Ectodermal cell (in vitro differentiated cells): ENCODE data around the gene SNRNP35.
"Not testable (repeated sequence)": the region's sequence is repeated elsewhere in the genome, so short reads cannot be mapped to it uniquely, and the experiment has no call there.

Experiments used
- H3K27ac ChIP-seq: 2 replicates; pipeline ENCODE4 v1.7.0; 2013; ENCODE audit warnings: mild to moderate bottlenecking, low read depth, low read length; ENCODE audit not compliant: insufficient read depth, poor library complexity, severe bottlenecking
- H3K27me3 ChIP-seq: 2 replicates; pipeline ENCODE4 v1.7.0; 2013; ENCODE audit warnings: mild to moderate bottlenecking, low read length; ENCODE audit not compliant: insufficient read depth, control insufficient read depth, poor library complexity, severe bottlenecking
- H3K36me3 ChIP-seq: one replicate; pipeline ENCODE4 v1.7.0; 2013; ENCODE audit warnings: low read length; ENCODE audit not compliant: control insufficient read depth, insufficient read depth
- H3K4me1 ChIP-seq: one replicate; pipeline ENCODE4 v1.7.0; 2013; ENCODE audit warnings: low read length; ENCODE audit not compliant: control insufficient read depth, insufficient read depth
- H3K4me3 ChIP-seq: 2 replicates; pipeline ENCODE4 v1.7.0; 2013; ENCODE audit warnings: low read depth, low read length, control low read depth; ENCODE audit not compliant: insufficient read depth
- H3K9me3 ChIP-seq: 2 replicates; pipeline ENCODE4 v1.7.0; 2013; ENCODE audit warnings: mild to moderate bottlenecking, low read length, moderate library complexity; ENCODE audit not compliant: control insufficient read depth
- WGBS, 2 experiments: methylation state at CpG; one replicate each; pipeline ENCODE4 v1.1.7; 2013; ENCODE audit warnings: missing lambda C conversion rate in 2 of 2; 5-methylcytosine and 5-hydroxymethylcytosine counted together

The SNRNP35 gene

DNA sequence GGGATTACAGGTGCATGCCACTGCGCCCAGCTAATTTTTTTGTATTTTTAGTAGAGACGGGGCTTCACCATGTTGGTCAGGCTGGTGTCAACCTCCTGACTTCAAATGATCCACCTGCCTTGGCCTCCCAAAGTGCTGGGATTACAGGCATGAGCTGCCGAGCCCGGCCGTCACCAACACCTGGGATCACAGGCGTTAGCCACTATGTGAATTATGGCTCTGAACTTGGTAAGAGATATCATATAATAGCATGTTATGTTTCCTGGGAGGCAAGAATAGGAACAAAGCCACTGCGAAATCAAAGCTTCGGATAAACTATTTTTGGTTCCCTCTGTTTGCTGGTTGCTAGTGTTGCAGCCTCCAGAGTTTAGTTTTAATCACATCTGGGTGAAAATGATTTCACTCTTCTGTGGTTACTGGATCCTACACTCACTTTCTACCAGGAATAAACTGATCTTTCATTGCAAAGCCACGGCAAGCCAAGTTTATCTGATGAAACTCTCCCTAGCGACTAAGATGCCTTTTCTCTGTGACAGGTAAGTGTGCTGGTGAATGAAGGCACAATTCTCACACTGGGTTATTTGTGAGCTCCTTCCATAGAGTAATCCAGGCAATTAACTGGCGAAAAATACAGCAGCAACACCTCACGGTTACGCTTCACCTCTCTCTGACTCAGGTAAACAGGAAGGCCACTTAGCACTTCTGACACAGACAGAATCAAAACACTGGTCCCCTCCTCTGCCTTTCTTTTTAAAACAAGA lies 16.7 kb downstream of the SNRNP35 start:
- H3K4me3 ChIP-seq = no peak overlapping the region
- WGBS, 2 experiments = 94% methylated on average over 13 of the region's 13 CpGs
- H3K27me3 ChIP-seq = no peaks in the 10 kb centered on the region
- H3K9me3 ChIP-seq = no peaks in the 10 kb centered on the region
- peaks cover 15% of the 10 kb centered on the region for H3K36me3 ChIP-seq
- H3K27ac ChIP-seq = no peak overlapping the region
- no peaks in the 10 kb centered on the region for H3K4me1 ChIP-seq

DNA sequence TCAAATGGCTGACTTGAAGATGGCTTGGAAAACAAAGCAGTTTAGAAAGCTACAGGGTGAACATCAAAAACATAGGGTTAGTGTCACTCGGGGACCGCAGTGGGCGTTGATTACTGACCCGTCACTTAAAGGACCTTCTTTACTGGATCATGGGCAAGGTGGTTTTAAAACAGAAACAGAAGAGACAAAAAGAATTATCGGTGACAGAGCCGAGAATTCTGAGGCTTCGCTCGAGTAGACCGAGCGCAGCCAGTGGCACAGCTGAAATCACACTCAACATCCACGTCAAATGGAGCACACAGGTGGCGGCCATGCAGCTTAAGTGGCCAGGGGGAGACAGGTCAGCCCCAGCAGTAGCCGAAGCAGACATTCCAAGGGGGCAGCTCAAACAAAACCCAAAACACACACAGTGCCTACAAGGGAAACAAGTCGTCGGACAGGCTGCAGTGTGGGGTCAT lies 17.3 kb downstream of the SNRNP35 start:
- H3K36me3 ChIP-seq = peaks cover 15% of the 10 kb centered on the region
- H3K9me3 ChIP-seq = no peaks in the 10 kb centered on the region
- H3K4me3 ChIP-seq = no peak overlapping the region
- no peaks in the 10 kb centered on the region for H3K27me3 ChIP-seq
- H3K27ac ChIP-seq = no peak overlapping the region
- H3K4me1 ChIP-seq = no peaks in the 10 kb centered on the region
- 93 to 94% methylated on average over 15 of the region's 15 CpGs for WGBS, 2 experiments

DNA sequence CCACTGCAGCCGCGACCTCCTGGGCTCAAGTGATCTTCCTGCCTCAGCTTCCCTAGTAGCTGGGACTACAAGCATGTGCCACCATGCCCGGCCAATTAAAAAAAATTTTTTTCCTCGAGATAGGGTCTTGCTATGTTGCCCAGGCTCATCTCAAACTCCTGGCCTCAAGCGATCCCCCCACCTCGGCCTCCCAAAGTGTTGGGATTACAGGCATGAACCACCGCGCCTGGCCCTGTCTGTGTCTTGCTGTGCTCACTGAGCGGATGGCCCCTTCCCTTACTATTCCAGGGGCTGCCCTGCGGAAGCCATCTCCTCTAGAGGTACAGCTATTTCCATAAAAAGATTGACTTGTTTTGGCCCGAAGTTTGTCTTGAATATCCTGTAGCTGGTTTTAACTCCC lies 20.1 kb downstream of the SNRNP35 start:
- Histone ChIP-seq H3K27me3 (no peaks in the 10 kb centered on the region), H3K4me1 (no peaks in the 10 kb centered on the region), H3K4me3 (no peak overlapping the region), H3K27ac (no peak overlapping the region), H3K9me3 (no peaks in the 10 kb centered on the region), H3K36me3 (no peaks in the 10 kb centered on the region)
- 92 to 95% methylated on average over 11 of the region's 11 CpGs for WGBS, 2 experiments

DNA sequence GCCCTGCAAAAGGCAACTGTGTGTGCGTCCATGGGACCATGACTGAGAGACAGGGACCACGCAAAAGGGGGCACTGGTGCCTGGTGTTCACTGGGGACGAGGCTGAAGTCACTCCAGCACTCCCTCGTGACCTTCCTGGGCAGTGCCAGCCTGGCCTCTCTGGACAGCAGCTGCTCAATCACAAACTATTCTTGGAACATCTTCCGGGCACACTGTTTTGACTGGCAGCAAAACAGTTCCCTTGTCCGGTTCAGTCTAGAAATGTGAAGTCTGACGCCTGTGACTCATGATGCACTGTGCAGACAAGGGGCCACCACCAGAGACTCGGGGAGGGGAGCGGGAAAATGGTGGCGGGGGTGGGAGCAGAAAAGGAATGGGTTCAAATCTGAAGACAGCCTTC lies 20.8 kb downstream of the SNRNP35 start:
- 93 to 96% methylated on average over 10 of the region's 10 CpGs for WGBS, 2 experiments
- Histone ChIP-seq H3K27ac (no peak overlapping the region), H3K36me3 (no peaks in the 10 kb centered on the region), H3K4me3 (no peak overlapping the region), H3K4me1 (no peaks in the 10 kb centered on the region), H3K27me3 (no peaks in the 10 kb centered on the region), H3K9me3 (no peaks in the 10 kb centered on the region)

DNA sequence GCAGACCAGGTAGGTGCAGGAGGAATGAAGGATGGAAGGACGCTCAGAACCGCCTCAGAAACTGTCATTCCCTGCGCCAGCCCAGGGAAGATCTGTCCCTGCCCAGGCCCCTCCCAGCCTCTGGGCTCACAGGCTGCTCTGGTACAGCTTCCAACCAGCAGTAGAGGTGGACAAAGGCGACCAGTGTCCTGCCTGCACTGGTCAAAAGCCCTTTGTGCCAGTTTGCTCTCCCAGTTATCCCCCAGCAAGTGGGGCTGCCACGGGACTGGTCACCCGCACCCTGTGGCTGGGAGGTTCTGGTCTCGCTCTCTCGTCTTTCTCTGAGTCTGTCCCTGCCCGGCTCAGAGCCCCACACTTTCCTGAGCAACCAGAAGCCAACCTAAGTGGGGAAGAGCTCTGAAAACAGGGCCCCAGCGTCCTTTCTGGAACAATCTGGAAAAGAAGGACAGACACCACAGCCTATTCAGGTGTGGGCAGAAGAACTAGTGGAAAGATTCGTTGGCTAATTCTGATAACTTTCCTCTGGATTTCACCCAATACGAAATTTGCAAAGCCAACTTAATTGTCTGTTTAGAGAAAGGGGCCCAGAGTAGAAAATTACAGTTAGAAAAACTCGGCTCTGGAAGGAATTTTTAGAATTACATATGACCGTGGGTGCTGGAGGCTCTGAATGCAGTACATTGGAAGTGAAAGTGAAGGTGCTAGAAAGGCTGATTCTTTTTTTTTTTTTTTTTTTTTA lies 21.7 kb downstream of the SNRNP35 start:
- Histone ChIP-seq H3K9me3 (no peaks in the 10 kb centered on the region), H3K36me3 (no peaks in the 10 kb centered on the region), H3K27me3 (no peaks in the 10 kb centered on the region), H3K4me1 (no peaks in the 10 kb centered on the region), H3K4me3 (no peak overlapping the region), H3K27ac (no peak overlapping the region)
- WGBS, 2 experiments = 92 to 94% methylated on average over 14 of the region's 14 CpGs

DNA sequence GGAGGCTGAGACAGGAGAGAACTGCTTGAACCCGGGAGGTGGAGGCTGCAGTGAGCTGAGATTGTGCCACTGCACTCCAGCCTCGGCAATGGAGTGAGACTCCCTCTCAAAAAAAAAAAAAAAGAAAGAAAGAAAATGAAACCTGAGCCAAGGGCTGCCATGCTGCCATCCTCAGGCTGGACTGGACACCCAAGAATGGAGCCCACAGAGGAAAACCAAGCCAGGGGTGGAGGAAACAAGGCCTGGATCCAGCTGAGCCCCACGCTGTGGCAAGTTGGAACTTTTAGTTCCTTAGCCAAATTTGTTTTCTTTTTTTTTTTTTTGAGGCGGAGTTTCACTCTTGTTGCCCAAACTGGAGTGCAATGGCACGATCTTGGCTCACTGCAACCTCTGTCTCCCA lies 23.3 kb downstream of the SNRNP35 start:
- not testable (repeated sequence) for H3K4me1 ChIP-seq, H3K9me3 ChIP-seq, H3K27ac ChIP-seq, H3K36me3 ChIP-seq, H3K4me3 ChIP-seq, H3K27me3 ChIP-seq
- 90 to 92% methylated on average over 5 of the region's 5 CpGs for WGBS, 2 experiments

DNA sequence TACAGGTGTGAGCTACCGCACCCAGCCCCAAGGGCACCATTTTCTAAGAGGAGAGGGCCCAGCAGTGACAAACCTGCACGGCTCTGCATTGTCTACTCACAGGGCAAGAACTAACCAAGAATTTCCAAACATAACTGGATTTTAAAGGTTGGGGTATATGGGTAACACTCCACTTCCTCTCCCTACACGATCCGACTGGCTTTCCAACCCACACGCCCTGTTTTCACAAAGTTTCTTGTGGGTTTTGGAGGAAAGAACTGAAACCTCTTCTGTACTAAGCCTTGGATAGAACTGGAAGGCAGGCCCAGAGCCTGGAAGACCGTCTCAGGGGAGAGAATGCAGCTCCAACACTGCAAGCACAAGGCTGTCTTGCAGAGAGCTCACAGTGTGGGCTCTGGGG lies 24.9 kb downstream of the SNRNP35 start:
- Histone ChIP-seq H3K4me3 (no peak overlapping the region), H3K36me3 (no peaks in the 10 kb centered on the region), H3K4me1 (no peaks in the 10 kb centered on the region), H3K27ac (no peak overlapping the region), H3K9me3 (no peaks in the 10 kb centered on the region), H3K27me3 (no peaks in the 10 kb centered on the region)
- WGBS, 2 experiments = 92 to 98% methylated on average over 6 of the region's 6 CpGs

DNA sequence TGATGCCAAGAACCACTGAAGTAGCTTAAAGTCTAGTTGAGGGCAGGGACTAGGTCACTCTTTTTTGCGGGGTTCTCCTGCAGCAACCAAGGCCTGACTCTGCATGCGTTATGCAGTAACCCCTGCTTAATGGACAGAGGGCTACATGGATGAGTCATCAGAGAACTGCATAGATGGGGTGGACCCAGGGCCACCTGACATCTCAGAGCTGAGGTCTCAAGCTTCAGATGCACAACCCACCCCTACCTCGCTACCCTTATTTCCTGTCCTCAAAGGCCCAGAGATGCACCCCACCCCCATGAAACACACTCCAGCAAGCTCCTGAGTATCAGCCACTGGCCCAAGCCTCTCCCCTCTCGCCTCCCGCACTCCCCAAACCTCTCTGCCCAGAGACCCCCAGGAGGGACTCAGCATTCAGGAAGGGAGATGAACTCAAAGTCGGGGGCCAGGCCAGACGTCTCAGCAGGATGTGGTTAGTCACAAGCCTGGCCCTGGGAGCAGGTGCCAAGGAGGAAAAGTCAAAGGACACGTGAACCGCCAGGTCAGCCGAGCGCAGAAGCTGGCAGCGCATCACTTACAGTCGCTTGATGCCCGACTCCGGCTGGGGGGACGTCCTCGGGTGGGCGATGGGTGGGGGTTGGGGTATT lies 25.8 kb downstream of the SNRNP35 start:
- Histone ChIP-seq H3K27me3 (no peaks in the 10 kb centered on the region), H3K36me3 (no peaks in the 10 kb centered on the region), H3K27ac (no peak overlapping the region), H3K4me1 (peaks cover 6% of the 10 kb centered on the region), H3K4me3 (no peak overlapping the region), H3K9me3 (no peaks in the 10 kb centered on the region)
- 89 to 90% methylated on average over 18 of the region's 18 CpGs for WGBS, 2 experiments

DNA sequence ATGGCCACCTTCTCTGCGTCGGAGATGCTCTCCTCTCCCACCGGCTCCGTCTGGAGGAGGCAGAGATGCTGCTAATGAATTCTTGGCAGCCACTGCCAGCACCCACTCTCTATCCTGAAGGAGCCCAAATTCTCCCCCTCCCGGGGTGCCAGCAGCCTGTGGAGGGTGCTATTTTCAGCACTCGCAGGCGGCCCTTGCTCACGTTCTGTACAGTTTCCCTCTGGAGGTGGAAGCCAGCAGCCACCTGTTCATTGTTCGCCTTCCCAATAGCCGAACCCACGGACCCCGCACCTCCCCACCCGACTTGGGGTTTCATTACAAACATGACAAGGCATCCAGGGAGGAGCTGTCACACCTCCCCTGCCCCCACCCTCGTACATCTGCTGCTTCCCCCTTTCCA lies 27.8 kb downstream of the SNRNP35 start:
- Histone ChIP-seq H3K4me1 (peaks cover 12% of the 10 kb centered on the region), H3K9me3 (no peaks in the 10 kb centered on the region), H3K27ac (no peak overlapping the region), H3K36me3 (no peaks in the 10 kb centered on the region), H3K4me3 (no peak overlapping the region), H3K27me3 (no peaks in the 10 kb centered on the region)
- WGBS, 2 experiments = 90 to 92% methylated on average over 14 of the region's 14 CpGs

DNA sequence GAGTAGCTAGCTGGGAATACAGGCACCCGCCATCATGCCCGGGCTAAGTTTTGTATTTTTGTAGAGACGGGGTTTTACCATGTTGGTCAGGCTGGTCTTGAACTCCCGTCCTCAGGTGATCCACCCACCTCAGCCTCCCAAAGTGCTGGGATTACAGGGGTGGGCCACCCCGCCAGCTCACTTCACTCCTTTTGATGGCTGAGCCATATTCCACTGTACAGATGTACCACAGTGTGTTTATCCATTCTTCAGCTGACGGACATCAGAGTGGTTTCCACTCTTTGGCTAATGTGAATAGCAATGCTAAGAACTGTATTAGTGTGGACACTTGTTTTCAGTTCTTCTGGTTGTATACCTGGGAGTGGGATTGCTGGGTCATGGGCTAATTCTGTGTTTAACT lies 29.5 kb downstream of the SNRNP35 start:
- Histone ChIP-seq H3K9me3 (no peaks in the 10 kb centered on the region), H3K4me3 (no peak overlapping the region), H3K36me3 (no peaks in the 10 kb centered on the region), H3K27ac (no peak overlapping the region), H3K27me3 (no peaks in the 10 kb centered on the region), H3K4me1 (peaks cover 12% of the 10 kb centered on the region)
- WGBS, 2 experiments = 91 to 94% methylated on average over 6 of the region's 6 CpGs
